ENCODE data around the gene CDK14.

CDK14 gene

DNA sequence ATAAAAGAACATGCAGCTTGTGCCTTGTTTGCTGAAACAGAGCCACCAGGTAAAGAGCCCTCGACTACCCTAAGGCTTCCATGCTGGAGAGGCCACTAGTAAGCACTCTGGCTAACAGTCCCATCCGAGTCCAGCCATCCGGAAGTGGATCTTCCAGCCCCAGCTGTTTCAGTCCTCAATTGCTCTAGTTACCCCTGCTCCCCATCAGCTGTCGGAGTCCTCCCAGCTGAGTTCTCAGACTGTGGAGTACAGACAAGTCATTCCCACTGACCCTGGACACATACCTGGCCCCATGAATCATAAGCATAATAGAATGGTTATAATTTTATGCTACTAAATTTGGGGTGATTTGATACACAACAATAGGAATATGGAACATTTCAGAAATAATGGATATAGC, 654.6 kb downstream of the CDK14 start:
- TF ChIP-seq, protein P1, sequence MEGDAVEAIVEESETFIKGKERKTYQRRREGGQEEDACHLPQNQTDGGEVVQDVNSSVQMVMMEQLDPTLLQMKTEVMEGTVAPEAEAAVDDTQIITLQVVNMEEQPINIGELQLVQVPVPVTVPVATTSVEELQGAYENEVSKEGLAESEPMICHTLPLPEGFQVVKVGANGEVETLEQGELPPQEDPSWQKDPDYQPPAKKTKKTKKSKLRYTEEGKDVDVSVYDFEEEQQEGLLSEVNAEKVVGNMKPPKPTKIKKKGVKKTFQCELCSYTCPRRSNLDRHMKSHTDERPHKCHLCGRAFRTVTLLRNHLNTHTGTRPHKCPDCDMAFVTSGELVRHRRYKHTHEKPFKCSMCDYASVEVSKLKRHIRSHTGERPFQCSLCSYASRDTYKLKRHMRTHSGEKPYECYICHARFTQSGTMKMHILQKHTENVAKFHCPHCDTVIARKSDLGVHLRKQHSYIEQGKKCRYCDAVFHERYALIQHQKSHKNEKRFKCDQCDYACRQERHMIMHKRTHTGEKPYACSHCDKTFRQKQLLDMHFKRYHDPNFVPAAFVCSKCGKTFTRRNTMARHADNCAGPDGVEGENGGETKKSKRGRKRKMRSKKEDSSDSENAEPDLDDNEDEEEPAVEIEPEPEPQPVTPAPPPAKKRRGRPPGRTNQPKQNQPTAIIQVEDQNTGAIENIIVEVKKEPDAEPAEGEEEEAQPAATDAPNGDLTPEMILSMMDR (IDR thresholded peaks at IDR 0.05; ENCODE audit: low read depth, low read length, missing control alignments): no peak
- no peak for DNase-seq (ENCODE audit: extremely low read depth, low read depth)
- no peak overlapping the region for H3K4me3 ChIP-seq (replicated peaks; ENCODE audit: low read depth, low read length)

DNA sequence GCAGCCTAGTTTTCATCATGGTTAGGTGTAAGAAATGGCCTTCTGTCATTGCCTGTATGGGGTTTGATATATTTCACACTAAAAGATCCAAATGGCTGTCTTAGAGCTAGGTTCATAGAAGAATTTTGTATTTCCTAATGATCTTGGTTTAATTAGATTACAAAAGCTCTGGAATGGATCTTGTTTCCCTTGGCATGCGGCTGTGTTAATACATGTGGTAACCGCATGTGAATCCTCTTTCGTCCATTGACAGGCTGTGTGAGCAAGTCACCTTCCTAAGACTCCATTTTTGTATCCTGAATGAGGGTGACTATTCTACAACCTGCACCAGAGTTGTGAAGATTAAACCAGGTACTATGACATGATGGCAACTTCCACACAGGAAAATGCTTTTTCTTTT, 655.8 kb downstream of the CDK14 start:
- no peak for DNase-seq (ENCODE audit: extremely low read depth, low read depth)
- H3K4me3 ChIP-seq (replicated peaks; ENCODE audit: low read depth, low read length): no peak overlapping the region
- TF ChIP-seq, protein P1 (IDR thresholded peaks at IDR 0.05; ENCODE audit: low read depth, low read length, missing control alignments): no peak
